A549 (cell line): ENCODE data around the gene GREB1. TPM values are rescaled to one million over a fixed set of nuclear protein-coding genes. Genes with fewer than 3 reads are reported as not detected.

Experiments
- ATAC-seq, 2 experiments: fragments of 200-7000 bp in 1 of 2; fragments of >200 bp in 1 of 2; cut with Nextera tagmentation in 1 of 2; cut with Tn5 transposase in 1 of 2; 3 replicates each; pipeline versions ENCODE4 v1.8.0 to v1.9.1; 2018 to 2020; ENCODE audit warnings: mild to moderate bottlenecking in 1 of 2, moderate library complexity in 1 of 2
- CTCF ChIA-PET: fragments of 300-600 bp; sonication (Branson Sonifier 250); formaldehyde crosslinking; extraction: SDS; loops from one replicate; lab custom pipeline; 2021; ENCODE audit warnings: antibody characterized with exemption, inconsistent platforms; lab: Yijun Ruan, JAX
- POLR2A ChIA-PET: fragments of 350-600 bp; formaldehyde crosslinking; extraction: SDS; loops from one replicate; lab custom pipeline; 2021; ENCODE audit warnings: antibody characterized with exemption, inconsistent platforms; lab: Yijun Ruan, JAX
- DNase-seq, 2 experiments: peaks; one replicate each; pipeline versions ENCODE4 v3.0.0 to v3.0.0-alpha.2; 2011 to 2016; ENCODE audit warnings: low read depth in 1 of 2, low spot score in 1 of 2
- FAIRE-seq: peaks from 2 replicates; lab custom pipeline; 2011; peaks lifted over from hg19 to GRCh38; lab: Jason Lieb, UNC
- H3K27ac ChIP-seq, 2 experiments: fragments of >200 bp; sonication (Bioruptor Twin); formaldehyde crosslinking; 3 replicates each; pipeline ENCODE4 v1.5.1; 2016 to 2017
- H3K4me1 ChIP-seq: fragments of >200 bp; sonication (Bioruptor Twin); formaldehyde crosslinking; 3 replicates; pipeline ENCODE4 v1.6.1; 2016
- H3K4me2 ChIP-seq: fragments of >200 bp; sonication (Bioruptor Twin); formaldehyde crosslinking; 3 replicates; pipeline ENCODE4 v1.6.1; 2016
- H3K4me3 ChIP-seq: fragments of >200 bp; sonication (Bioruptor Twin); formaldehyde crosslinking; 3 replicates; pipeline ENCODE4 v1.5.1; 2016
- H3K9me3 ChIP-seq: fragments of >200 bp; sonication (Bioruptor Twin); formaldehyde crosslinking; 3 replicates; pipeline ENCODE4 v1.6.1; 2016
- ATOH8 ChIP-seq: fragments of 250-450 bp; sonication (Bioruptor Pico); IDR thresholded peaks from 2 replicates; pipeline ENCODE4 v1.5.0; 2020; ENCODE audit warnings: low read depth, mild to moderate bottlenecking, moderate library complexity
- CBX8 ChIP-seq: fragments of 200-600 bp; sonication (generic); IDR thresholded peaks from 2 replicates; pipeline ENCODE4 v1.6.1; 2016
- CEBPB ChIP-seq, 2 experiments: fragments of >200 bp in 1 of 2; sonication (Bioruptor Twin) in 1 of 2; formaldehyde crosslinking in 1 of 2; IDR thresholded peaks; 2 replicates each; pipeline ENCODE4 v1.6.1; 2012 to 2016
- E2F6 ChIP-seq: IDR thresholded peaks from 2 replicates; pipeline ENCODE4 v1.6.1; 2012; ENCODE audit warnings: low read depth, borderline replicate concordance
- EHF ChIP-seq: fragments of 250-450 bp; sonication (Bioruptor Pico); IDR thresholded peaks from 2 replicates; pipeline ENCODE4 v1.5.0; 2020; ENCODE audit warnings: mild to moderate bottlenecking
- ESRRA ChIP-seq: fragments of 150-350 bp; IDR thresholded peaks from 2 replicates; pipeline ENCODE4 v1.6.1; 2014; ENCODE audit warnings: mild to moderate bottlenecking, low read length, borderline replicate concordance
- FOSB ChIP-seq: fragments of 250-450 bp; sonication (Bioruptor Pico); IDR thresholded peaks from 2 replicates; pipeline ENCODE4 v1.5.0; 2020; ENCODE audit warnings: mild to moderate bottlenecking, moderate library complexity
- HES2 ChIP-seq: fragments of >200 bp; sonication (Bioruptor Twin); formaldehyde crosslinking; IDR thresholded peaks from 2 replicates; pipeline ENCODE4 v1.6.1; 2016
- HMGXB4 ChIP-seq: fragments of 250-450 bp; sonication (Bioruptor Pico); IDR thresholded peaks from 2 replicates; pipeline ENCODE4 v1.5.0; 2021; ENCODE audit warnings: mild to moderate bottlenecking, moderate library complexity, borderline replicate concordance
- HOXA7 ChIP-seq: fragments of 250-450 bp; sonication (Bioruptor Pico); IDR thresholded peaks from 2 replicates; pipeline ENCODE4 v1.5.0; 2020; ENCODE audit warnings: mild to moderate bottlenecking, moderate library complexity
- HOXB13 ChIP-seq: fragments of 250-450 bp; sonication (Bioruptor Pico); IDR thresholded peaks from 2 replicates; pipeline ENCODE4 v1.5.0; 2020; ENCODE audit warnings: low read depth, mild to moderate bottlenecking, moderate library complexity
- JUN ChIP-seq, 2 experiments: fragments of >200 bp; sonication (Bioruptor Twin); formaldehyde crosslinking; IDR thresholded peaks; 2 replicates in 1 of 2; 3 replicates in 1 of 2; pipeline ENCODE4 v1.6.1; 2016 to 2017
- KDM1A ChIP-seq: fragments of 200-600 bp; sonication (generic); IDR thresholded peaks from 2 replicates; pipeline ENCODE4 v1.6.1; 2016; ENCODE audit warnings: low read depth, mild to moderate bottlenecking
- KDM5A ChIP-seq: fragments of 200-600 bp; sonication (generic); IDR thresholded peaks from 2 replicates; pipeline ENCODE4 v1.6.1; 2016; ENCODE audit warnings: antibody characterized with exemption, mild to moderate bottlenecking
- MAX ChIP-seq: IDR thresholded peaks from 2 replicates; pipeline ENCODE4 v1.6.1; 2012
- MYC ChIP-seq: IDR thresholded peaks from 2 replicates; pipeline ENCODE4 v1.6.1; 2012; ENCODE audit warnings: mild to moderate bottlenecking, inconsistent platforms, low read length, improper control_type of control experiment, borderline replicate concordance
- PHF8 ChIP-seq: fragments of 200-600 bp; sonication (generic); IDR thresholded peaks from 2 replicates; pipeline ENCODE4 v1.6.1; 2016; ENCODE audit warnings: low read depth, mild to moderate bottlenecking, antibody characterized with exemption, moderate library complexity, borderline replicate concordance
- POLR2A ChIP-seq: IDR thresholded peaks from 2 replicates; pipeline ENCODE4 v1.6.1; 2012; ENCODE audit warnings: mild to moderate bottlenecking, low read length
- RAD21 ChIP-seq, 2 experiments: fragments of >200 bp in 1 of 2; sonication (Bioruptor Twin) in 1 of 2; formaldehyde crosslinking in 1 of 2; IDR thresholded peaks in 1 of 2; conservative IDR thresholded peaks in 1 of 2; 2 replicates in 1 of 2; 3 replicates in 1 of 2; pipeline ENCODE4 v1.6.1; 2012 to 2018; ENCODE audit warnings: inconsistent platforms in 1 of 2
- RCOR1 ChIP-seq: fragments of 150-350 bp; IDR thresholded peaks from 2 replicates; pipeline ENCODE4 v1.6.1; 2014; ENCODE audit warnings: antibody characterized with exemption, low read length, low read depth
- RFX5 ChIP-seq: fragments of 450-650 bp; IDR thresholded peaks from 2 replicates; pipeline ENCODE4 v1.7.1; 2014; ENCODE audit warnings: antibody characterized with exemption, mild to moderate bottlenecking, moderate library complexity
- RNF2 ChIP-seq: fragments of 200-600 bp; sonication (generic); IDR thresholded peaks from 2 replicates; pipeline ENCODE4 v1.6.1; 2016; ENCODE audit warnings: low read depth, mild to moderate bottlenecking, antibody characterized with exemption, moderate library complexity, borderline replicate concordance
- USF2 ChIP-seq: fragments of 450-650 bp; IDR thresholded peaks from 2 replicates; pipeline ENCODE4 v1.6.1; 2014; ENCODE audit warnings: antibody characterized with exemption
- ZC3H11A ChIP-seq: fragments of 450-650 bp; IDR thresholded peaks from 2 replicates; pipeline ENCODE4 v1.6.1; 2014; ENCODE audit warnings: antibody characterized with exemption, mild to moderate bottlenecking
- WGBS: methylation state at CpG from one replicate; pipeline ENCODE4 v1.1.6; 2017; ENCODE audit errors: missing lambda C conversion rate; 5-methylcytosine and 5-hydroxymethylcytosine counted together
- polyA plus RNA-seq, 4 experiments: library from polyadenylated mRNA; depleted of rRNA in 3 of 4; stranded (reverse); fragments of >200 nt; fragmentation: RNase III in 1 of 4; extraction: RNeasy Plus Mini Kit Qiagen cat#74134 plus additional on column Dnase treatment in 1 of 4; gene quantifications; 2 replicates in 3 of 4; 3 replicates in 1 of 4; pipeline ENCODE4 v1.2.3, GENCODE V29; 2011 to 2017

Gene GREB1
- polyA plus RNA-seq, 2 of the 4 experiments (the other 2 are of a cell fraction), result 1.1 to 1.3 TPM

- no peak for DNase-seq
- 22% methylated on average over 3 of the region's 3 CpGs for whole genome bisulfite sequencing
- CTCF ChIA-PET, result interaction anchor here (1.3 to 3.6 kb wide), 5 partner anchors 10 to 171 kb away, joined by 4 to 14 read pairs (median 5); no protein-coding TSS in a partner anchor
- no peak for FAIRE-seq
- Histone ChIP-seq H3K4me3 (no peak overlapping the region), H3K9me3 (no peaks in the 10 kb centered on the region), H3K4me1 (no peaks in the 10 kb centered on the region), H3K4me2 (no peak overlapping the region), H3K27ac (no peak overlapping the region)
- ATAC-seq, result no peak
- TF ChIP-seq KDM1A (no peak), HOXA7 (no peak), JUN (IDR thresholded peaks at IDR 0.05) (no peak), FOSB (CRISPR knock-in tag) (no peak), RNF2 (no peak), CBX8 (no peak), HMGXB4 (no peak), PHF8 (no peak), RFX5 (no peak), HES2 (no peak)
- POLR2A ChIA-PET, result no interaction called here
These were observed 118.7 kb downstream of the GREB1 start for GRCh38 chr2:11652553-11652952.

- Histone ChIP-seq H3K4me2 (no peak overlapping the region), H3K4me1 (no peaks in the 10 kb centered on the region), H3K9me3 (peaks cover 6% of the 10 kb centered on the region; the same call in 2 of the 3 replicates), H3K27ac (no peak overlapping the region), H3K4me3 (no peak overlapping the region)
- no peak for ATAC-seq
- POLR2A ChIA-PET, result no interaction called here
- no peak for DNase-seq
- TF ChIP-seq POLR2A, result no peak
- TF ChIP-seq RAD21 (conservative IDR thresholded peaks at IDR 0.05 in 1 of 2, IDR thresholded peaks at IDR 0.05 in 1 of 2), result no peak
- TF ChIP-seq USF2, result no peak
- no peak for TF ChIP-seq ESRRA
- no peak for TF ChIP-seq KDM5A
- no peak for TF ChIP-seq HOXB13 (CRISPR knock-in tag)
- no peak for TF ChIP-seq CEBPB (IDR thresholded peaks at IDR 0.05)
- no peak for TF ChIP-seq MYC
- 51% methylated on average over 4 of the region's 4 CpGs for WGBS
- CTCF ChIA-PET, result interaction anchor here (0.8 to 2.0 kb wide), 4 partner anchors 21 to 72 kb away, joined by 3 to 11 read pairs (median 4); no protein-coding TSS in a partner anchor
- FAIRE-seq, result no peak
These were observed 121.7 kb downstream of the GREB1 start for GRCh38 chr2:11655495-11655894.

- Histone ChIP-seq H3K9me3 (peaks cover 7% of the 10 kb centered on the region), H3K27ac (no peak overlapping the region), H3K4me1 (no peaks in the 10 kb centered on the region), H3K4me3 (no peak overlapping the region), H3K4me2 (no peak overlapping the region)
- TF ChIP-seq EHF (CRISPR knock-in tag) (no peak), MAX (no peak), E2F6 (no peak), PHF8 (no peak), ATOH8 (no peak), ZC3H11A (no peak), JUN (IDR thresholded peaks at IDR 0.05) (no peak), RCOR1 (no peak)
- DNase-seq (no peak), ATAC-seq (no peak), FAIRE-seq (no peak)
- whole genome bisulfite sequencing, result 51% methylated on average over 1 of the region's 1 CpG
- POLR2A ChIA-PET, result no interaction called here
- CTCF ChIA-PET, result interaction anchor here (1.3 to 2.0 kb wide), 4 partner anchors 25 to 74 kb away, joined by 4 to 11 read pairs (median 4); no protein-coding TSS in a partner anchor
These were observed 122.4 kb downstream of the GREB1 start for GRCh38 chr2:11656252-11656651.
